ENCODE results near the gene GAS6. TPM values are rescaled to one million over a fixed set of nuclear protein-coding genes. Genes with fewer than 3 reads are reported as not detected.

The GAS6 gene
- 6.2 to 7.9 TPM (median 7.2 TPM) in 5 replicates for total RNA-seq (2022; extraction: Qiagen RNA extraction; ENCODE audit: low read depth)

DNA sequence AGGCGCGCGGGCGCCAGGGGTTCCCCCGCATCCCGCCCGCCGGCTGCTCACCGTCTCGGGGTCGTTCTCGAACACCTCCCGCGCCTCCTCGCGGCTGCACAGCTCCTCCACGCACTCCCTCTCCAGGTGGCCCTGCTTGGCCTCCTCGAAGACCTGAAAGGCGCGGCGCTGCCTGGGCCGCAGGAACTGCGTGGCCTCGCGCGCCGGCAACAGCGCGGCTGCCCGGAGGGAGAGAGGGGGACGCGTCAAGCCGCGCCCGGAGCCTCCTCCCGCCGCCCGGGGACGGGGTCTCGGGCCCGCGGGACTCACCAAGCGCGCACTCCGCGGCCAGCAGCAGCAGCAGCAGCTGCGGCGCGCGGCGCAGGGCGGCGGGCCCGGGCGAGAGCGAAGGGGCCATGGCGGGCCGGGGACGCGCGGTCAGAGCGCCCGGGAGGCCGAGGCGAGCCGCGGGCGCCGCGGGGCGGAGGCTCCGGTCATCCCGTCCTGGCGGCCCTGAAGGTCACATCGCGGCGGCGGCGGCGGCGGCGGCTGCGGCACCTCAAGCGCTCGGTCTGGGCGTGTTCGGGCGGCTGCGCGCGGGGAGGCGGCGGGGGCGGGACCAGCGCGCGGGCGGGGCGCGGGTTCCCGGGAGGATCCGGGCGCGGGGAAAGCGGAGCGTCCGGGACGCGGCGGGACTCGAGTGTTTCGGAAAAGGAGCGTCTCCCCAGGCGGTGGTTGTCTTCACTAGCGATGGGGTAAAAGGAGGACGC, at the start of gene GAS6:
GAS6 (minus strand) TSS at position 553 of the 749 bp plus-strand sequence; CDS start at position 397, 156 bp downstream.

Other genes with a start within 250 kb of the GAS6 start
- not detected in 5 replicates for gene ATP4B, start 205.9 kb downstream of the GAS6 start, total RNA-seq (2022; extraction: Qiagen RNA extraction; ENCODE audit: low read depth)
- gene GRK1, start 196.9 kb downstream of the GAS6 start, total RNA-seq (2022; extraction: Qiagen RNA extraction; ENCODE audit: low read depth), result 0.01 TPM in 1 of 5 replicates, not detected in the others
- 0.61 to 0.91 TPM (median 0.67 TPM) in 5 replicates for gene TMEM255B, start 104.8 kb downstream of the GAS6 start, total RNA-seq (2022; extraction: Qiagen RNA extraction; ENCODE audit: low read depth)
- 0.16 to 0.24 TPM (median 0.22 TPM) in 5 replicates for gene C13orf46, start 110.0 kb upstream of the GAS6 start, total RNA-seq (2022; extraction: Qiagen RNA extraction; ENCODE audit: low read depth)

Measured in A549 treated with CpdA at 1 μM for 4 hours (cell line).